Measurements from ENCODE around the gene GIMAP7.

DNA sequence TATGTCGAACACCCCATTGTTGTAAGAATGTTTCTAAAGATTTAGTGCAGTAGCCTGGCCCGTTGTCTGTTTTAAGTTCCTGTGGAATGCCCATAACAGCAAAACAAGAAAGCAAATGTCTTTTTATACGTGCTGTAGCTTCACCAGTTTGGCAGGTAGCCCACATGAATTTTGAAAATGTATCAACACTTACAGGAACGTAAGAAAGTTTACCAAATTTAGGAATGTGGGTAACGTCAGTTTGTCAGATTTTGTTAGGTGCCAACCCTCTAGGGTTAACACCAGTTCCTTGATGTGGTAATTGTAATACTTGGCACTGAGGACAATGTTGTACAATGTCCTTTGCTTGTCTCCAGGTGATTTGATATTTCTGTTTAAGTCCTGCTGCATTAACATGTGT, 49.3 kb downstream of the GIMAP7 start:
- TF ChIP-seq POLR2AphosphoS5 (IDR thresholded peaks at IDR 0.05; ENCODE audit: low read depth, low read length), result no peak
- TF ChIP-seq, protein P1, sequence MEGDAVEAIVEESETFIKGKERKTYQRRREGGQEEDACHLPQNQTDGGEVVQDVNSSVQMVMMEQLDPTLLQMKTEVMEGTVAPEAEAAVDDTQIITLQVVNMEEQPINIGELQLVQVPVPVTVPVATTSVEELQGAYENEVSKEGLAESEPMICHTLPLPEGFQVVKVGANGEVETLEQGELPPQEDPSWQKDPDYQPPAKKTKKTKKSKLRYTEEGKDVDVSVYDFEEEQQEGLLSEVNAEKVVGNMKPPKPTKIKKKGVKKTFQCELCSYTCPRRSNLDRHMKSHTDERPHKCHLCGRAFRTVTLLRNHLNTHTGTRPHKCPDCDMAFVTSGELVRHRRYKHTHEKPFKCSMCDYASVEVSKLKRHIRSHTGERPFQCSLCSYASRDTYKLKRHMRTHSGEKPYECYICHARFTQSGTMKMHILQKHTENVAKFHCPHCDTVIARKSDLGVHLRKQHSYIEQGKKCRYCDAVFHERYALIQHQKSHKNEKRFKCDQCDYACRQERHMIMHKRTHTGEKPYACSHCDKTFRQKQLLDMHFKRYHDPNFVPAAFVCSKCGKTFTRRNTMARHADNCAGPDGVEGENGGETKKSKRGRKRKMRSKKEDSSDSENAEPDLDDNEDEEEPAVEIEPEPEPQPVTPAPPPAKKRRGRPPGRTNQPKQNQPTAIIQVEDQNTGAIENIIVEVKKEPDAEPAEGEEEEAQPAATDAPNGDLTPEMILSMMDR (IDR thresholded peaks at IDR 0.05), result no peak
- TF ChIP-seq, protein P2, sequence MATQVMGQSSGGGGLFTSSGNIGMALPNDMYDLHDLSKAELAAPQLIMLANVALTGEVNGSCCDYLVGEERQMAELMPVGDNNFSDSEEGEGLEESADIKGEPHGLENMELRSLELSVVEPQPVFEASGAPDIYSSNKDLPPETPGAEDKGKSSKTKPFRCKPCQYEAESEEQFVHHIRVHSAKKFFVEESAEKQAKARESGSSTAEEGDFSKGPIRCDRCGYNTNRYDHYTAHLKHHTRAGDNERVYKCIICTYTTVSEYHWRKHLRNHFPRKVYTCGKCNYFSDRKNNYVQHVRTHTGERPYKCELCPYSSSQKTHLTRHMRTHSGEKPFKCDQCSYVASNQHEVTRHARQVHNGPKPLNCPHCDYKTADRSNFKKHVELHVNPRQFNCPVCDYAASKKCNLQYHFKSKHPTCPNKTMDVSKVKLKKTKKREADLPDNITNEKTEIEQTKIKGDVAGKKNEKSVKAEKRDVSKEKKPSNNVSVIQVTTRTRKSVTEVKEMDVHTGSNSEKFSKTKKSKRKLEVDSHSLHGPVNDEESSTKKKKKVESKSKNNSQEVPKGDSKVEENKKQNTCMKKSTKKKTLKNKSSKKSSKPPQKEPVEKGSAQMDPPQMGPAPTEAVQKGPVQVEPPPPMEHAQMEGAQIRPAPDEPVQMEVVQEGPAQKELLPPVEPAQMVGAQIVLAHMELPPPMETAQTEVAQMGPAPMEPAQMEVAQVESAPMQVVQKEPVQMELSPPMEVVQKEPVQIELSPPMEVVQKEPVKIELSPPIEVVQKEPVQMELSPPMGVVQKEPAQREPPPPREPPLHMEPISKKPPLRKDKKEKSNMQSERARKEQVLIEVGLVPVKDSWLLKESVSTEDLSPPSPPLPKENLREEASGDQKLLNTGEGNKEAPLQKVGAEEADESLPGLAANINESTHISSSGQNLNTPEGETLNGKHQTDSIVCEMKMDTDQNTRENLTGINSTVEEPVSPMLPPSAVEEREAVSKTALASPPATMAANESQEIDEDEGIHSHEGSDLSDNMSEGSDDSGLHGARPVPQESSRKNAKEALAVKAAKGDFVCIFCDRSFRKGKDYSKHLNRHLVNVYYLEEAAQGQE (IDR thresholded peaks at IDR 0.05; ENCODE audit: insufficient read depth in 1 of 2, low read depth in 2 of 2, low read length in 1 of 2), result no peak
